BE2C (cell line): ENCODE data around the gene TXNRD2. TPM values are rescaled to one million over a fixed set of nuclear protein-coding genes. Genes with fewer than 3 reads are reported as not detected.

ENCODE experiments used
- DNase-seq: peaks from one replicate; pipeline ENCODE4 v3.0.0-alpha.2; 2020
- H3K27me3 ChIP-seq: fragments of 250-450 bp; sonication (Bioruptor Pico); 2 replicates; pipeline ENCODE4 v1.5.1; 2020; ENCODE audit warnings: mild to moderate bottlenecking
- H3K36me3 ChIP-seq: fragments of 250-450 bp; sonication (Bioruptor Pico); 2 replicates; pipeline ENCODE4 v1.5.1; 2020; ENCODE audit warnings: mild to moderate bottlenecking
- H3K4me1 ChIP-seq: fragments of 250-450 bp; sonication (Bioruptor Pico); 2 replicates; pipeline ENCODE4 v1.5.1; 2020
- H3K4me3 ChIP-seq: 2 replicates; pipeline ENCODE4 v1.5.1; 2011; ENCODE audit warnings: low read depth, low read length
- H3K9me3 ChIP-seq: fragments of 250-450 bp; sonication (Bioruptor Pico); 2 replicates; pipeline ENCODE4 v1.5.1; 2020
- CTCF ChIP-seq: IDR thresholded peaks from 2 replicates; pipeline ENCODE4 v1.5.1; 2012; ENCODE audit warnings: mild to moderate bottlenecking, low read depth, low read length
- polyA plus RNA-seq: library from polyadenylated mRNA; unstranded; fragments of >200 nt; gene quantifications from one replicate; pipeline ENCODE4 v1.2.1, GENCODE V29; 2012; ENCODE audit warnings: low read depth, missing spikeins; ENCODE audit not compliant: insufficient read length, insufficient read depth

The TXNRD2 gene
- 46.2 TPM for polyA plus RNA-seq

GRCh38 chr22:19941365-19942082 is at the start of gene TXNRD2, which contains the start of gene COMT:
TSS of gene TXNRD2 (minus strand) at chr22:19941818. CDS start at chr22:19941803, 15 bp downstream.
TSS of gene COMT (plus strand) at chr22:19941772. CDS start at chr22:19962527, 20,755 bp downstream.
- Histone ChIP-seq H3K4me3 (peak within 1 kb of the TSS; percentile 98), H3K27me3 (no peaks in the 10 kb centered on the region), H3K36me3 (no peaks in the 10 kb centered on the region; the same call in 1 of the 2 replicates), H3K4me1 (peaks cover 11% of the 10 kb centered on the region), H3K9me3 (no peaks in the 10 kb centered on the region)
- peak; percentile 85 for DNase-seq
- TF ChIP-seq CTCF = no peak

- Histone ChIP-seq H3K9me3 (no peaks in the 10 kb centered on the region), H3K4me1 (peaks cover 59% of the 10 kb centered on the region), H3K27me3 (no peaks in the 10 kb centered on the region), H3K36me3 (peaks cover 11% of the 10 kb centered on the region), H3K4me3 (no peak overlapping the region)
- DNase-seq = peak; percentile 36
- no peak for TF ChIP-seq CTCF
These were observed 49.7 kb upstream of the TXNRD2 start for GRCh38 chr22:19991395-19991644.

GRCh38 chr22:19990609-19991394 is 49.2 kb upstream of the TXNRD2 start:
- no peak for TF ChIP-seq CTCF
- no peaks in the 10 kb centered on the region for H3K9me3 ChIP-seq
- H3K27me3 ChIP-seq = no peaks in the 10 kb centered on the region
- no peak overlapping the region for H3K4me3 ChIP-seq
- peak; percentile 78 for DNase-seq
- peaks cover 11% of the 10 kb centered on the region for H3K36me3 ChIP-seq
- peaks cover 55% of the 10 kb centered on the region for H3K4me1 ChIP-seq

GRCh38 chr22:19990188-19990587 is 48.6 kb upstream of the TXNRD2 start:
- Histone ChIP-seq H3K36me3 (peaks cover 10% of the 10 kb centered on the region), H3K27me3 (no peaks in the 10 kb centered on the region), H3K4me1 (peaks cover 55% of the 10 kb centered on the region), H3K4me3 (no peak overlapping the region), H3K9me3 (no peaks in the 10 kb centered on the region)
- DNase-seq = peak; percentile 18
- TF ChIP-seq CTCF = no peak

GRCh38 chr22:19989725-19990067 is 48.1 kb upstream of the TXNRD2 start:
- Histone ChIP-seq H3K4me1 (peaks cover 56% of the 10 kb centered on the region), H3K9me3 (no peaks in the 10 kb centered on the region), H3K27me3 (no peaks in the 10 kb centered on the region), H3K4me3 (no peak overlapping the region), H3K36me3 (peaks cover 11% of the 10 kb centered on the region)
- DNase-seq = no peak
- no peak for TF ChIP-seq CTCF
